GM21423 (cell line): ENCODE measurements around the gene SRGAP1.
"Not testable (repeated sequence)": the region's sequence is repeated elsewhere in the genome, so short reads cannot be mapped to it uniquely, and the experiment has no call there.

Experiments
- ATAC-seq: cut with Tn5 transposase; IDR thresholded peaks from one replicate; pipeline ENCODE4 v1.9.1; 2021; ENCODE audit warnings: mild to moderate bottlenecking, moderate library complexity; ENCODE audit not compliant: unreplicated experiment

SRGAP1 gene

DNA sequence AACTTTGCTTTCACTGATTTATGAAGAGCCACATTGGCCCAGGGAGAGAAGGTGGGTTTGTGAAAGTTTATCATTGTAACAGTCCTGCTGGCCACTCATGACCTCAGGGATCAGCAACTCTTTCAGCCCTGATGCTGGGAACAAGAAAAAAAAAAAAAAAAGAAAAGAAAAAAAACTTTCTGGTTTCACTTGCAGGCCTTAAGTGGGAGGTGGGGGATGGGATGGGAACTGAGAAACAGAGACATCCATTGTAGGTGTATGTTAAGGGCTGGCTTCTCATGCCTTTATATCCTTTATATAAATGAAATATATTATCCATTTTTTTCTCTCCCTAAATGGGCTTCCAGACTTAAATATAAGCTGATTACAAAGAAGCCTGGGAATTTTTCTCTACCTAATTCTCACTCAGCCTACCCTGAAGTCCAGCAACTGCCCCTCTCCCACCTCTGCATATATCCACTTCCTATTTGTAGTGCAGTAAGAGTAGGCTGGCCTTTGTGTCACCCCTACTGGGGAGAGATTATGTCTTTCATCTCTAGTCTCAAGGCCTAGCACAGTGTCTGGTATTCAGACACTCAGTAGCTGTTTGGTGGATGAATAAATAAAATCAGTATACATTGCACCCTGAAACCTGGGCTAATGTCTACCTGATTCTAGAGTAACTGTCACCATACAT, 190.5 kb downstream of the SRGAP1 start:
- no peak for ATAC-seq

DNA sequence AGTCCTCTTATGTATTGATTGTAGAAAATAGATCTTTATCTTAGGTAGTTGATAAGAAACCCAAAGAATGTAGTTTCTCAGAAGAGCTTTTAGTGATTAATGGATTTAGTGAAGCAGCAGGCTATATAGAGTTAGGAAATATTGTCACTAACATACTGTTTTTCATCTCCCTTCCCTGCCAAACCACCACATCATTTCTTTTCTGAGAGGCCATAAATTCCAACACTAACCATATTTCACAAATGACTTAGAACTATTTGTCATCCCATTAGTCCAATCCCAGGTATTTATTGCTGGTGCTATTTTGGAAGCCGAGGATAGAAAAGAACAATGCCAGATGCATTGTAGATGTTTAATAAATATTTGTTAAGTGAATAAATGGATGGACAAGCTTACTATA, 191.9 kb downstream of the SRGAP1 start:
- no peak for ATAC-seq

DNA sequence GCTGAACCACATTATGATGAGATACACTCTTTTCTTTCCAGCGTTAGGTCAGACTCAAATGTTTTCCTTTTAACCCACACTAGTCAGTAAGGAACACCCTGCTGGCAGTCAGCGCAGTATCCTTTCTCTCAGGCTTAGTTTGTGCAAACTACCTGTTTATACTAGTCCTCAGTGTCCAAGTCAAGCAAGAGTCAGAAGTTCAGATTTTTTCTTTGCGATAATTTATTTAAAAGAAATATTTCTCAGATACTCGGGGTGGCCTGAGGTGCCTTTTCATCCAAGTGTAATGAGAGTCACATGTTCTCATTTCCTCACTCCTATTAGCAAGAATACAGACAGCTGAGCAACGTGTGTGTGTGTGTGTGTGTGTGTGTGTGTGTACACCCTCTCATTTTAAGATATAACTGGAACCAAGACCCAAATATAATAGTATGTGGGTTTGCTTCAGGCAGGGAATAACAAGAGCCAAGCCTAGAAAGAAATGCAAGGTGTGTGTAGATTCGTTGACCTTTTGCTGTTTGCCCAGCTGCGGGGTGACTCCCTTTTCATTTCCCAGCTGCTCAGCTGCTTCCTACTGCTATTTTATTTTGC, 194.9 kb downstream of the SRGAP1 start:
- no peak for ATAC-seq

DNA sequence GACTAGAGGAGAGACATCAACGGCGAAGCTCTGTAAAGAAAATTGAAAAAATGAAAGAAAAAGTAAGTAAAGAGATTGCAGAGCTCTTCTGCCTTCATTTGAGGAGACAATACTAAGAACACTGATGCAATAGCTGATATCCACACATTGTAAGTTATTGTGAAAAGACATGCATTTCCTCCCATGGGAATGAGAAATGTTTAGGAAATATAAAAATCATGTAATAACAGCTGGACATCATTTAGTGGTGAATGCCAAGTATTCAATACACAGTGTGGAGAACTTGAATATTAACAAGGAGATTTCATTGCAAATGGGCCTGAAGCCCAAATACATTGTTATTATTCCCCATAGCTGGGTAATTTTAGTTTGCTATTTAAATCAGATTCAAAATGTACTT, 198.4 kb downstream of the SRGAP1 start:
- ATAC-seq = no peak

DNA sequence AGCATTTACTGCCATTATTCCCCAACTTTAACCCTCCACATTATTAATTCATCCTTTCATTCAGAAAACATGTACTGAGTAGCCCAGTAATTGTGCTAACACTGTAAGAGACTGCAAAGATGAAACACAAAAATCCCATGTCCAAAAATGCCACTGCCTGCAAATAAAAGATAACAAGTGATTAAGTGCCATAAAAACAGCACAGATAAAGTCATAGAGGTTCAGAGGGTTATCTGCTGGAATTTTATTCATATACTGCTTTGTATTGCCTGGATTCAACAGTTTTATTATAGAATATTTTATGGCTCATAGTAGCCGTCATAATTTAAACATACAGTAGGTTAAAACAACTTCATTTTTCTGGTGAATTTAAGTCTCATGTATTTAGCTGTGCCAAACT, 199.7 kb downstream of the SRGAP1 start:
- ATAC-seq = no peak

DNA sequence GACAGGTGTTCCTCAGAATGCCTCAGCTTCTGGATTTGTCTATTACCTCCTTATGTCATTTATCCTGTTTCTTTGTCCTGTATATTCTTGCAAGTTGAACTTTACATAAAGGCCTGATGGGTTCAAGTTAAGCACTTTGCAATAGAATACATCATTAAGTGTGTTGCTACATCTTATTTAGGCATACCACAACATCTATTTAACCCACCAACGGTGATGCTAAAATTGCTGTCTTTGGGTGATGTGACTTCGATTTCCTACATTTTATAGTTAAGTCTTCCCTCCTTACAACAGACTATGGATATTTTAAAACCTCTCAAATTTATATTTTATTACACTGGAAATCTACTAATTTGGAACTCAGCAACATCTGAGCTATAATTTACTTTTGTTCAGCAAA, 206.6 kb downstream of the SRGAP1 start:
- ATAC-seq = no peak

DNA sequence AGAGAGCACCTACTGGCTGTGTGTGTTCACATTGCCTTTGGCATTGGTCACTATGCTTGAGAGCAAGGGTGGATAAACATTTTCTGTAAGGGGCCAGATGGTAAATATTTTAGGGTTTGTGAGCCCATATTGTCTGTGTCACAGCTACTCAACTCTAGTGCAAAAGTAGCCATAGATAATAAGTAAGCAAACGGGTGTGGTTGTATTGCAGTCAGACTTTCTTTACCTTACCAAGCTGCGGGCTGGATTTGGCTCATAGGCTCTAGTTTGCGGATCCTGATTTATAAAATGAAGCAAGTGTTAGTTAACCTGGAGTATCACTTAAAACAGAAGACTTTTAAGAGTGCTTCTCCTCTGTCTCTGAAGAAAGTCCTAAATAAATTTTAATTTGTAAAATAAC, 208.6 kb downstream of the SRGAP1 start:
- no peak for ATAC-seq

DNA sequence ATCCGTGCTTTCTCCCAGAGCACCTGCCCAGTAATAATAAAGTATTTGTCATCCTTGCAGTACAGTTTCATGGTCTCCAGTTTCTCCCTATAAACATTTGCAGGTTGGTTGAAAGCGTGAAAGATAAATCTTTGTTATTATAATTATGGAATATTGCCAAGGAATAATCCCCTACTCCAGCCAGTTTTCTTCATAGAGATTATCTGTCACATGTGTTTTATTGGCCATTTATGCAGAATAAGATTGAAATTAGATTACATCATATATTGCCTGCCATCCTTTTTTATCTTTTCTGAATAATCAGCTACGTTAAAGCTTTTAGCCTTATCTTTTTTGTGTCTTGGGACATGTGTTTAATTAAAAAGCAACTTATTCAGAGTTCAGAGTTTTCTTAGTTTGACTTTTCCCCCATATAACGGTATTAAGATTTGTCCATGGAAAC, 209.6 kb downstream of the SRGAP1 start:
- no peak for ATAC-seq

DNA sequence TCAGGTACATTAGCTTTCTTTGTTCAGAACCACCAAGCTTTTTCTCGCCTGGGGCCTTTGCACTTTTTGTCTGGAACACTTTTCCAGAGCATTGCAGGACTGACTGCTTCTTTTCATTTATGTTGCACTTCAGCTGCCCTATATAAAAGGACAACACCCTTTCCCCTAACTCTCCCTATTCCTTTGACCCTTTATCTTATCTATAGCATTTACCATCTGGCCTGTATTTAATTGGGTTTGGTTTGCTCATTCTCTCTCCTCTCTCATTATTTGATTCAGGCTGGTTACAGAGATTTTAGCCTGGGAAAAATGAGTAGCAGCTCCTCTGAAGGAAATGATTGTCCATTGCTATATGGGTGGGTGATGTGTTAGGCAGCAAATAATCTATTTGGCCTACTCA, 212.2 kb downstream of the SRGAP1 start:
- ATAC-seq = no peak

DNA sequence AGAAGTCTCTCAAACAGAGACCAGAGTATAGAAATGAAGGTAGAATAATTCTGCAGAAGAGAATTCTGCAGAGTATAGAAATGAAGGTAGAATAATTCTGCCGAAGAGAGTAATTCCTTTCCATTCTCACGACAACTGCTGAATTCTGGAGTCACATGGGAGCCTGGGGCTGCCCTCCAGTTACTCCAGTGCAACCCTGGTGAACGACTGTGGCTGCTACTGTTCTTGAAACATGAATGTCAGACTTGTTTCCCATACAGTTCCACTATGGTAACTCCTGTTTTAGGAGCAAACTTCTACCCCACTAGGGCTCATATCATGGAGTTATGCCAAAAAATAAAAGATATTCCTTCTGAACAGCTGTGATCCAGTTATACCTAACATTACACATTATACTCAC, 213.2 kb downstream of the SRGAP1 start:
- no peak for ATAC-seq

DNA sequence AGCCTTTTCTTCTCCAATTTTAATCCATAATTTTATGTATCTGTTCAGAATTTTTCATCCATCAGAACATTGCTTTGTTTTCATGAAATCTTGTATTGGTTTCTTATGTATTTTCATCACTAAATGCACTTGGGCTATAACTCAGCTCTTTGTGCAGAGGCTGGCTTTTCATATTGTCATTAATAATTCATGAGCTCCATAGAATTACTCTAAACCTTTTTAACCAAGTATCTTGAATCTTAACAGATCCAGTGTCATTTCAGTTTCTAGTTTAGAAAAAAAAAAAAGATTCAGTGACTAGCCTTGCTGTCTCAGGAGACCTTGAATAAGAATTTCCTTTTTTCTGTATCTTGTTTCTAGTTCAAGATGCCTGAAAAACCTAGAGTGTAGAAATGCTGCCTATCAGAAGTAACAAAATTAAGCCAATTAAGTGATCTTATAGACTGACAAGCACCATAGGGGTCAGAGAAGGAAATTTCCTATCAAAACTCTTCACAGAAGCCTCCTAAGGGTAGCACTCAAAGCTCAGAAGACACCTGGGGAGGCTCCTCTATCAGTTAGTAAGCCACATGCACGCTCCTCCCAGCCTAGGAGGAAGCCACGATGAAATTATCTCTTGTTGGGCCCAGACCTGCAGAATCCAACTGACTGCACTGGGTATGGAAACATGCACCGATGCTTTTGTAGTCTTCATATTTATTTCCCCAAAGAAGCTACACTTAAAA, 214.2 kb downstream of the SRGAP1 start:
- no peak for ATAC-seq

DNA sequence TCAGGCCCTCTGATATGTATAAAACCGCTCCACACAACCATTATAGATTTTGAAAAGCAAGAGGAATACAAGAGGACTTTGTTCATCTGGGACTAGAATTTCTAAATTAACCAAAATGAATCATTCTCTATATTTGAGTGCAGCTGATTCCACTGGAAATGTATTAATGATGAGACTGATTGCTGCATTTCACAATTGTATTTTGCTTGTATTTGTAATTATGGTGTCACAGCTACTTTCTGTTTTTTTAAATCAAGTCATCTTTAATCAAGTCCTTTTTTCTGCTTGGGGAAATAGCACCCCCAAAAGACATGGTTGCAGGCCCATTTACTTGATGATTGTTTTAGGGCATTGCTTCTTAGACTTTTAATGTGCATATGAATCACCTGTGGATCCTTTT, 215.2 kb downstream of the SRGAP1 start:
- no peak for ATAC-seq

DNA sequence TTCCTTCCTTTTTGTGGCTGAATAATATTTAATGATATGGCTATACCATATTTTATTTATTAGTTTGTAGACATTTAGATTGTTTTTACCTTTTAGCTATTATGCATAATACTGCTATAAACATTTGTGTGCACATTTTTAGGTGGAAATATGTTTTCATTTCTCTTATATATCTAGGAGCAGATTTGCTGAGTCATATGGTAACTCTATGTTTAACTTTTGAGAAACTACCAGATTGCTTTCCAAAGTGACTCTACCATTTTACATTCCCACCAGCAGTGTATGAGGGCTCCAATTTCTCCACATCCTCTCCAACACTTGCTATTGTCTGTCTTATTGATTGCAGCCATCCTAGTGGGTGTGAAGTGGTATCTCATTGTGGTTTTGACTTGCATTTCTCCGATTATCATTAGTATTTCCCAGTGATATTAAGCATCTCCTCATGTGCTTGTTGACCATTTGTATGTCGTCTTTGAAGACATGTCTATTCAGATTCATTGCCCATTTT, 217.4 kb downstream of the SRGAP1 start:
- ATAC-seq = no peak

DNA sequence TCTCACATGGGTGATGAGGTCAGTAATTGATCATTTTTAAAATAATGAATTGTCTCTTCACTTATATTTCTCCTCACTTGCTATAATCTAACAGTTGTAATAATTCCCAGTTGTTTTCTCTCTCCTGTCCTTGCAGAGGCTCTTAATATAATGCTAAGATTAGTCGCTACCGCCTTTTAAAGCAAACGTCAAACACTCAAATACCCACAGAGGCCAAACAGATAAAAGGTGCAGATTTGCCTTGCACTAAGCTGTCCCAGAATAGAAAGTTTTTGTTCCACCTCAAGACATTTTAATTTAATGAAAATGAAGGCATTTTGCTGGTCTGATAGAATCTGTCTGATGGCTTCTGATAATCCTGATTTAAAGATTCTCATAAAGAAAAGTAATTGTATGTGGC, 218.6 kb downstream of the SRGAP1 start:
- no peak for ATAC-seq

DNA sequence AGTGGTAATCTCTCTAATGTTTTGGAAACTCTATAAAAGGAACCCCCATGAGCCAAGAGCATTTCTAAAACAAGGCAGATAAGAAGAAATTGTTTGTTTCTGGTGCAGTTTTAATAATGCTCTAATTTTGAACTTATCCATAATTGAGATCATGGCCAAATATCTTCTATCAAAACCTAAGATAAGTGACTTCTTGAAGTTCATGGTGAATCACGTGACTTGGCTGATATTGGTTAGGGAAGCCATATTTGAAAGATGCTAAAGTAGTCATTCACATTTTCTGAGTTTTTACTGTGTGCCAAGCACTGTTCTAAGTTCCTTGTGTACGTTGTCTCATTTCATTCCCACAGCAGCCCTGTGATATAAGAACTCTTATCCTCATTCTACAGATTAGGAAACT, 219.7 kb downstream of the SRGAP1 start:
- ATAC-seq = no peak

DNA sequence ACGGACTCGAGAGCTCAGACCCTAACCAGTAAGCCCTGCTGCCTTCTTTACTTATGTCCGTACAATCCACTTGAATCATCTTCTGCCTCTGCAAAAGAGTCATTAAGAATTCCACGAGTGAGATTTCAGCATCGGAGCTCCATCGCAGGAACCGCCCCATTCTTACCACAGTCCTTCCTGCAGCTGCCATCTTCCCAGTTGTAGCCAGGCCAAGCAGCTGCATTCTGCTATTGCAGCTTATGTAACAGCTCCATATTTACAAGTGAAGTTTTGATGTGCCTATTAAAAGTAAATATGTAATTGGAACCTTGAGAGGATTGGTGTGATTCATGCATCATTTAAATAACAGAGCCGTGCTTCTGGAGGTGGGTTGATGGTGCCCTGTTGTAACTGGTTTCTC, 220.2 kb downstream of the SRGAP1 start:
- ATAC-seq = no peak

DNA sequence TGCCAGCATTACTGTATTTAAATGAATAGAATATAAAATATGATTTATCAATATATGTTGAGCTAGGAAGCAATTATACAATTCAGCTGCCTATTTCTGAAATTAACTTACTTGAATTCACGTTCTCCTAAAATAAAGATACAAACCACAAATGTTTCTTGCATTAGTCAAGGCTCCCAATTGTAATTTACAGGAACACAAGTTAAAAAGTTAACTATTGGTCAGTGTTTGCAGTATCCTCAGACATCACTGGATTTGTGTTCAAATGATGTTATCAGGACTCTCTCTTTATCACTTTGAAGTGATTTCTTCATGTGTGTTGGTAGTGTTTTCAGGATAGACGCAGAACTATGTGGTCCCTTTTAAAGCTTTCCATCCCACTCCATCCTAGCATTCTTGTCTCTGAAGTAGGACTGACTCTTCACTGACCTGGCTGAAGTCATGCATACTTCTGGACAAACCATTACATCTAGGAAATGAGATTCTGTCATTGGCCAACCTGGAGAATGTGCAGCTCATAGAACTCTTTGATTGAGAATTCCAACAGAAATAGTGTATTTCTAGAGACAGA, 221.5 kb downstream of the SRGAP1 start:
- ATAC-seq = no peak

DNA sequence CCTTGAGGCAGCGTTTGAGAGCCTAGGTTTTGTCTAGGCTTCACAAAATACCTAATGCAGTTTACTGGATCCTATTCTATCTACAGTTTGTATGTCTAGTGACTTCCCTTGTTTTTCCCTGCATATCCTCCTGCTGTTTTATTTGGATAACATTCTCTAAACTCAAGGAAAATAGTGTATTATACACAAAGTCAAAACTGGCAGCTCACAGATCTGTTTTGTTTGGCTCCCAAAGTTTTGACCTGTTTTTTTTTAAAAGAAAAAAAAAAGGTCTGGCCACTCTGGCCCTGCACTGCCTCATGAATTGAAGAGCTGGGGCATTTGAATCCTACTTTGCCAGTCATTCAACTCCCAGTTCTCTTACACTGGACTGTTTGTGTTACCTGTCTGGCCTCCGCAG, 222.3 kb downstream of the SRGAP1 start:
- ATAC-seq = no peak

DNA sequence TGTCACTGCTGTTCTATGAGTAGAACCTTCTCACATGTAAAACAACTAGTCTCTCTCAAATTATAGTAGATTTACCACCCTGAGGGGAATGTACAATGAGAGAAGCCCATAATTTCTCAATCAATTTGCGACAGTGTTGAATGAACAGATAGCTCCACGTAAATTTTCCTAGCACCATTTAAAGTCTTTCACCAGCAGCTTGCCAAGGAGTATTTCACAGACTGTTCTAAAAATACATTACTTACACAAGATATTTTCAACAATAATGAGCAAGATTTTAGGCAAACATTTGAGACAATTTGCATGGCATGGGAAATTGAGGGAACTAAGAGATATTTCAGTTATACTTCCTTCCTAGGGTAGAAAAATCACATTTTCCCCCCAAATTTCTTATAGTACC, 226.0 kb downstream of the SRGAP1 start:
- no peak for ATAC-seq

DNA sequence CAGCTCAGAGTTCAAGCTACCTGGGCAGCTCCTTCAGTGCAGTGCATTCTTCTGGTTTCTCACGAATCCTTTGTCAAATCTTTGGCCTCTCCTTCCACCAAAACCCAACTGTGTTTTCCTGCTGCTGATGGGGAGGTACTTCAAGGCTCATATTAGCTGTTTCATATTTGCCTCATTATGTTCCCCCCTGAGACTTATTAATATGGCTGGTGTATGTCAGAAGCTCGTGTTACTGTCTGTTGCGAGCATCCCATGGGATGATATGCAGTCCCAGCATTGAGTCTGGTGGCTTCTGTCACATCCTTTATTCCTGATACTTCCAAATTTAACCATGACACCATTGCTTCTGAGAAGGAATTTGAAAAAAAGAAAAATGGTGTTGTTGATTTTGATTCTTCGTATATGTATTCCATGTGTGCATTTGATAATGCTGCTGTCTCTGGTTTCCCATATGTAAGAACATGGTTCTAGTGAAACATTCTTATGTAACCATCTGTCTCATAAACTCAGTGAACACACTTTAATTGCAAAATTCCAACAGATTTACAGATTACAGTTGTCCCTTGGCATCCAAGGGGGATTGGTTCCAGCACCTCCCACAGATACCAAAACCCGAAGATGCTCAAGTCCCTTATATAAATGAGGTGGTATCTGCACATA, 228.5 kb downstream of the SRGAP1 start:
- ATAC-seq = no peak

DNA sequence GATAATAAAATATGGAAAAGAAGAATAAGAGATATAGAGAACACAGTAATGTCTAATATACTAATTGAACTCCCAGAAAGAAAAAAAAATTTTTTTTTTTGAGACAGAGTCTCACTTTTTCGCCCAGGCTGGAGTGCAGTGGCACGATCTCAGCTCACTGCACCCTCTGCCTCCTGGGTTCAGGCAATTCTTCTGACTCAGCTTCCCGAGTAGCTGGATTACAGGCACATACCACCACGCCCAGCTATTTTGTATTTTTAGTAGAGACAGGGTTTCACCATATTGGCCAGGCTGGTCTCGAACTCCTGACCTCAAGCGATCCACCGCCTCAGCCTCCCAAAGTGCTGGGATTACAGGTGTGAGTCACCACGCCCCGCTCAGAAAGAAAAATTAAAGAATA, 232.1 kb downstream of the SRGAP1 start:
- ATAC-seq = not testable (repeated sequence)
